Cardiac fibroblast (primary cell): ENCODE data around the gene RPS21.
"Not testable (repeated sequence)": the region's sequence is repeated elsewhere in the genome, so short reads cannot be mapped to it uniquely, and the experiment has no call there.

ENCODE experiments used
- DNase-seq, 2 donors: peaks; one replicate each; pipeline versions ENCODE4 v3.0.0 to v3.0.0-alpha.2; 2010; ENCODE audit warnings: low read depth in 2 of 2
- H3K4me3 ChIP-seq, 2 donors: replicated peaks in 1 of 2; 1 replicate in 1 of 2; 2 replicates in 1 of 2; pipeline ENCODE4 v1.5.1; 2011; ENCODE audit warnings: low read depth in 2 of 2, low read length in 2 of 2, mild to moderate bottlenecking in 2 of 2, moderate library complexity in 1 of 2
- CTCF ChIP-seq: IDR thresholded peaks from one replicate; pipeline ENCODE4 v1.5.1; 2011; ENCODE audit warnings: low read depth, mild to moderate bottlenecking, low read length, inconsistent platforms

RPS21 gene

GRCh38 chr20:62424249-62425107 is 37.6 kb downstream of the RPS21 start:
- no peak overlapping the region for H3K4me3 ChIP-seq
- DNase-seq, result no peak
- TF ChIP-seq CTCF, result no peak

- H3K4me3 ChIP-seq, result no peak overlapping the region
- DNase-seq, result no peak
- TF ChIP-seq CTCF, result no peak
Observed at GRCh38 chr20:62425281-62426058, 38.6 kb downstream of the RPS21 start.

GRCh38 chr20:62426059-62426348 is 39.1 kb downstream of the RPS21 start:
- not testable (repeated sequence) for H3K4me3 ChIP-seq, DNase-seq

- TF ChIP-seq CTCF, result no peak
- no peak overlapping the region for H3K4me3 ChIP-seq
Observed at GRCh38 chr20:62426699-62427131, 39.8 kb downstream of the RPS21 start.

GRCh38 chr20:62427172-62428001 is 40.5 kb downstream of the RPS21 start, which contains the start of gene RBBP8NL:
Gene RBBP8NL (minus strand): TSS chr20:62427539. CDS start chr20:62419647, 7,892 bp downstream.
- no peak for TF ChIP-seq CTCF
- DNase-seq, result no peak
- no peak within 1 kb of the TSS for H3K4me3 ChIP-seq

More at GRCh38 chr20:62426699-62427131, 39.8 kb downstream of the RPS21 start:
- DNase-seq, result no peak

- DNase-seq, result no peak
- H3K4me3 ChIP-seq, result no peak overlapping the region
- no peak for TF ChIP-seq CTCF
Observed at GRCh38 chr20:62428002-62428372, 41.1 kb downstream of the RPS21 start.
